G401.6 (cell line): ENCODE measurements around the gene NOSIP.
"Not testable (repeated sequence)": the region's sequence is repeated elsewhere in the genome, so short reads cannot be mapped to it uniquely, and the experiment has no call there.

Experiments used
- FAIRE-seq: peaks from 2 replicates; lab custom pipeline; 2012; peaks lifted over from hg19 to GRCh38; lab: Jason Lieb, UNC

NOSIP gene

GRCh38 chr19:49580264-49581006 lies at the start of gene NOSIP:
Gene NOSIP, minus strand, starts transcription at chr19:49580556. Its CDS starts 19,865 bp downstream, at chr19:49560691.
- FAIRE-seq: peak; percentile 90

- no peak for FAIRE-seq
Observed at GRCh38 chr19:49629659-49630058, 49.3 kb upstream of the NOSIP start.

GRCh38 chr19:49626226-49626625 lies 45.9 kb upstream of the NOSIP start:
- no peak for FAIRE-seq

GRCh38 chr19:49624967-49625910 lies 44.9 kb upstream of the NOSIP start:
- FAIRE-seq: no peak

- FAIRE-seq: not testable (repeated sequence)
Observed at GRCh38 chr19:49617860-49618259, 37.5 kb upstream of the NOSIP start.

GRCh38 chr19:49616945-49617344 lies 36.6 kb upstream of the NOSIP start:
- FAIRE-seq: no peak

- no peak for FAIRE-seq
Observed at GRCh38 chr19:49616532-49616931, 36.2 kb upstream of the NOSIP start.

- no peak for FAIRE-seq
Observed at GRCh38 chr19:49615861-49616260, 35.5 kb upstream of the NOSIP start.

- no peak for FAIRE-seq
Observed at GRCh38 chr19:49614096-49614833, 33.9 kb upstream of the NOSIP start.

- no peak for FAIRE-seq
Observed at GRCh38 chr19:49613374-49613773, 33.0 kb upstream of the NOSIP start.

- no peak for FAIRE-seq
Observed at GRCh38 chr19:49609499-49610092, 29.2 kb upstream of the NOSIP start.

- no peak for FAIRE-seq
Observed at GRCh38 chr19:49605605-49606004, 25.2 kb upstream of the NOSIP start.

- no peak for FAIRE-seq
Observed at GRCh38 chr19:49602806-49603205, 22.4 kb upstream of the NOSIP start.

GRCh38 chr19:49601482-49602038 lies 21.2 kb upstream of the NOSIP start:
- no peak for FAIRE-seq

- FAIRE-seq: no peak
Observed at GRCh38 chr19:49599378-49600295, 19.3 kb upstream of the NOSIP start.

GRCh38 chr19:49597703-49597974 lies 17.3 kb upstream of the NOSIP start:
- FAIRE-seq: no peak

GRCh38 chr19:49596954-49597702 lies 16.8 kb upstream of the NOSIP start:
- no peak for FAIRE-seq

- FAIRE-seq: no peak
Observed at GRCh38 chr19:49596407-49596806, 16.1 kb upstream of the NOSIP start.

GRCh38 chr19:49595819-49596404 lies 15.6 kb upstream of the NOSIP start:
- no peak for FAIRE-seq
